NAMALWA (cell line): Measurements from ENCODE around the gene VIM.
"Not testable (repeated sequence)": the region's sequence is repeated elsewhere in the genome, so short reads cannot be mapped to it uniquely, and the experiment has no call there.

Experiments
- DNase-seq: peaks from one replicate; pipeline ENCODE4 v3.0.0-alpha.2; 2015; ENCODE audit warnings: low spot score

Gene VIM

DNA sequence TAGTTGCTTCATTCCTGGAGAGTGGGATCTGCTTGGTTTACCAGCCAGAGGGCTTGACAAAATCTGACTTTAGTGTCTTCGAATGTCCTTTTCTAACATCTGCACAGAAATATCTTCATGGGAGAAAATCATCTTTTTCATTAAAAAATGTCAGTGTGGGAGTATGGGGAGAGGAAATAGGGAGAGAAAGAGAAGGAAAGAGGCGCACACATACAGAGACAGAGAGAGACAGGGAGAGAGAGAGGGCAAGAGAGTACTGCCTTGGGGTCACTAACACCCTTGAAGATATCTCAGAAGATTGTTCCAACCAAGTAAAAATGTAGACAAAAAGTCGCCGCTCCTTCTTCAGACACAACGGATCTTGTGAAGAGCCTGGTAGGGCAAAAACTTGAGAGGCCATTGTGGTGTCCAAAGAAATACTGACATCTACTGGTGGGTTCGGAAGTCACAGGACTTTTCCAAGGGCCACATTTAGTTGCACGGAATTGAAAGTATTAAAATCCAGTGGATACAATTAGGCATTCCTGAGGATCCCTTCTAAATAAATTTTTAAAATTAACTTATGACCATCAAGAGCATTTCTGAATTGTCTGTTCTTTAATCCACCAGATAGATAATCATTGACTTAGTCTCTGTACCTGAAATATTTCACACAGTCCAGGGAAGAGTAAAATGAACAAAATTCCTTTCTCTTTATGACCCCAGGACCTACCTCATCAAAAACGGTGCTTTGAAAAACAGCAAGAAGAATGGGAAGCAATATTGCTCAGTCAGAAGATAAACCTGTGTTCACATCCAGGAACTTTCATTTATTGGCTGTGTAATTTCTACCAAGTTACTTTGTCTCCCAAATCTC, 29.7 kb downstream of the VIM start:
- DNase-seq: peak; percentile 70

DNA sequence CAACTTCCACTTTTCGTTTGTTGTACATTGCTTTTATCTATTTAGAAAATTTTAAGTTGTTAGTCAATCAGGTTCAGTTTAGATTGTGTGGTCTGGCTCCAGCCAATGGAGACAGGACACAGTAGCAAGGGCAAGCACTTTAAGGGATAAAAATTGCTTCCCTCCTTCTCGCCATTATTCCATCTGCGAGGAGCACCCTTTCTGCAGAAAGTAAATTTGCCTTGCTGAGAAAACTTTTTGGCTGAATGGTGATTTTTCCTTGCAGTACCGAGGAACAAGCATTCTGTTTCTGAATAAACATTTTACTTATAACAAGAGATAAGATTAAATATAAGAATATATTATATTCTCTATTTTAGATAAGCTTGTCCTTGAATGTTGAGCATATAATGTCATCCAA, 34.5 kb downstream of the VIM start:
- no peak for DNase-seq

GRCh38 chr10:17263580-17263979, 35.5 kb downstream of the VIM start:
- DNase-seq: no peak

DNA sequence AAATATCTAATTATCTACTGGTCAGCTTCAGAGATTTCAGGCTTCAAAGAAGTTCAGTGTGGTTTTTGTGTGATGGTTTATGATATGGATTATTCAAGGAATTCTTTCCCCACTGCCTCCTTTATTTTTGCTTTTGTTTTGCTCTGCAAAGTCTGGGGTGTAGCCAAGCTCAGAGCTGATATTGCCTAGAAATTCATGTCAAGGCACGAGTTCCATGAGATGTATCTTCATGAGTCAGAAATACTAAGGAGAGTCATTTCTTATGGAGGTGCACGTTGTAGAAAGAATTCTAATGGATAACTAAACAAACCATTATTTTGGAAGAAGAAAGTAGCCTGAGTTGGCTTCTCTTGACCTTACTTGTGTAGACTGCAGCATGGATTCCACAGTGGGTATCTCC, 37.4 kb downstream of the VIM start:
- no peak for DNase-seq

DNA sequence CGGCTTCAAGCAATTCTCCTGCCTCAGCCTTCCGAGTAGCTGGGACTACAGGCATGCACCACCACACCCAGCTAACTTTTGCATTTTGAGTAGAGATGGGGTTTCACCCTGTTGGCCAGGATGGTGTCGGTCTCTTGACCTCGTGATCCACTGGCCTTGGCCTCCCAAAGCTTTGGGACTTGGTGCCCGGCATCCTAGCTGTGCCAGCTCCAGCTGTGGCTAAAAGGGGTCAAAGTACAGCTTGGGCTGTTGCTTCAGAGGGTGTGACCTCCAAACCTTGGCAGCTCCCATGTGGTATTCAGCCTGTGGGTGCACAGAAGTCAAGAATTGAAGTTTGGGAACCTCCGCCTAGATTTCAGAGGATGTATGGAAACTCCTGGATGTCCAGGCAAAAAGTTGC, 38.5 kb downstream of the VIM start:
- not testable (repeated sequence) for DNase-seq

DNA sequence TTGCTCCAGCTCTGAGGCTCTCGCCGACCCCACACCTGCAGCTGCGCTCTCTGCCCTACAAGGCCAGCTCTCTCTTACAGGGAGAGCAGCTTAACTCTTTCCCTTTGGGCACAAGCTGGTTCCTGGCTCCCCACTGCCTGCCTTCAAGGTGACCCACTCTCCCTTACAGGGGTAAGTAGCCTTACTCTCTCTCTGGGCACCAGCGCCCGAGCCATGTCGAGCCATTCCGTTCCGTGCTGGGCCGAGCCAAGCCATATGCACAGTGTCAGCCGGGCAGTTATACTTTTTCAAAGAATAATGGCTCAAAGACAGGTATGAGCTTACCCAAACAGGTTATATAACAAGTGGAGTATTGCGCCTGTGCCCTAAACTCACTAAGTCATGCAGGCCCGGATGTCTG, 44.6 kb downstream of the VIM start:
- no peak for DNase-seq

DNA sequence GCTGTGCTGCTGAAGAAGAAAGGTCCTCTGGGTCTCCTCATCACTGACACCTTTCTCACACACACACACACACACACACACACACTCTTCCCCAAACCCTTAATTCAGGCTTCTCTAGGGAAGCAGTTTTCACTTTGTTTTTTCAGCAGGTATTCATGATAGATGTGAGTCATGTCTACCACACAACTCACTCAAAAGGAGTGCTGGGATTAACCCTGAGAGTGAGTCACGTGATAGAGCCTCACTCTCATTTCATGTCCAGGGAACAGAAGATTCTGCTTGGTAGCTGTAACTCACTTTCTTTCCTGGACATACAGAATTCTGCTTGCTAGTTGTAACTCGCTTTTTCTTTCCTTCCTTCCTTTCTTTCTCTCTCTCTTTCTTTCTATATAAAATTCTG, 45.4 kb downstream of the VIM start:
- DNase-seq: no peak

DNA sequence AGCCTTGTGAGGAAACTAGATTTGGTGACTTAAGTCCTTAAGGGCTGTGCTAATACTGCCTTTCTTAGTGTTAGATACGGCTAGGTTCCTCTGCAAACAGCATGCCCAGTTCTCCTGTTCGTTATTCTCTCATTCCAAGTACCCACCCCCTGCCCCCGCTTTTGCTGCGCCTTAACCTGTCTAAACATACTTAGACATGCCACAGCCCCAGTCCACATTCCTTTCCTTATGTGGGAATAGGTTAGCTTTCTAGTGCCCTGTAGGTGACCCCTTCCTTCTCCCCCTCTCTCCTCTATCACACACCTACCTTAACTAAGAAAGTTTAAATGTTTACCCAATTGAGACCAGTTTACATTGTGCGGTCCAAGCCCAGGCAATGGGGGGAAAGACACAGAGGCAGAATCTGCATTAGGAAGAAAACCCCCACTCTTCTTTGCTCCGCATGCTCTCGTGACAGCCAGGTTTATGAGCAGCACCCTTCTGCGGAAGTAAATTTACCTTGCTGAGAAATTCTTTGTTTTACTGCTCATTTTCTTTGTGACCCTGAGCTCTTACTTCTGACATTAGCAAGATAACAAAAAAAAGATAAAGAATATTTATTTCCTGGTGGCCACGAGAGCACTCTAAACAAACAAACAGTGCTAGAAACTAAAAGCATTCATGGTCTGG, 48.8 kb downstream of the VIM start:
- no peak for DNase-seq

DNA sequence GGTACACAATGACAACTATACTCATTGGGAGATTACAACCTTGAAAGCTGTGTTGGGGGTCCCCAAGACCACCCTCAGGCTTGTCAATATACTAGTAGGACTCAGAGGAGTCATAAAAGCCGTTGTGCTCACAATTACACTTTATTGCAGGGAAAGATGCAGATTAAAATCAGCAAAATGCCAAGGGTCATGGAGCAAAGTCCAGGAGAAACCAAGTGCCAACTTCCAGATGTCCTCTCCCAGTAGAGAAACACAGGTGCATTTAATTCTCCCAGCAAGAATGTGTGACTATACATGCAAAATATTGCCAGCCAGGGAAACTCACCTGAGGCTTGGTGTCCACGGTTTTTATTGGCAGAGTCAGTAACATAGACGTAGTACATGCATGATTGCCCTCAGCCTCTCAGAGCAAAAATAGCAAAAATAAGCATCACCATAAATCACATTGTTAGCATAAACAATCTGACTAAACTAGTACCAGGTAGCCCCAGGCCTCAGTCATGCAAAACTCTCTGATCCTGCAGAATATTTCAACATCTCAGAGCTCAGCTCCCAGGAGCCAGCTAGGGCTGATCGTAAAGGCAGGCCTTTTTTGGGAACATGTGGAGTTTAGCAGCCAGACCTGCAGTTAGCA, 50.7 kb downstream of the VIM start:
- no peak for DNase-seq

- DNase-seq: no peak
These were observed 54.3 kb downstream of the VIM start for GRCh38 chr10:17282311-17282710.

DNA sequence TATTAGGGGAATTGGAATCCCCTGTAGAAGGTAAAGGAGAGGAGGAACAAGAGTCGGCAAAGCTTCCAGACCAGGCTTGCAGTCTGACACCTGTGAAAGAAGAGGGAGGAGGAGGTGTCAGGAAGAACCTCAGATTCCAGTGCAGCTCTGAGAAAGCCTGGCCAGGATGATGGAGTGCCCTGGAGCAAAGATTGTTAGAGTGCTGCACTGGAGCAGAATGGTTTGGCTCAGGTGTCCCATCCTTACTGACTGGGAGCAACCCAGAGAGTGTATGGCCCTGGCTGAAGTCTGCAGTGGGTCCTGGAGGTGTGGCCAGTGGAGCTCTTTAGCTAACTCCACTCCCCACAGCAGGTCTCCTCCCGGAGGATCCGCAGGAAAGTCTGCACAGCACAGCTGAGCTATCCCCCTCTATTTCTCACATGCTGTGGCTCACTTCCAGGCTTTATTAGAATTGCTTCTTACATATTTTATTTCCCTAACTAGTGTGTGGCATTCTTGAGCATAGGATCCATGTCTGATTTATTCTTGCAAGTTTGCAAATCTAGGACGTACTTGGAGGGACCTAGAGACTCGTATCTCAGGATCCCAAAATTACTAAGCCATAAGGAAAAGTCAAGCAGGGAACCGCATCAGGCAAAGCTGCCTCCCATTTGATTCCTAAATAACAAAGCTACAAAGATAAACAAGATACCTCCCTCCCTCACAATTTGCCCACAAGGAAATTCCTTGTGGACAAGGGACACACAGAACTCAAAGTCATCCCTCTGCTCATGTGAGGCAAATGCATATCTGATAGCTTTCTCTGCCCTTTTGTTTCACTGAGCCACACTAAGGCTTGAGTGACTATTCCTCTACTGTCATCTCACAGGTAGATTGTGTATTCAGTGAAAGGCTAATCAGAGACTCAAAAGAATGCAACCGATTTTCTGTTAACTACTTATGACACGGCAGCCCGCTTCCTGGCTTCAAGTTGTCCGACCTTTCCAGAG, 58.8 kb downstream of the VIM start:
- no peak for DNase-seq
